ENCODE results near the gene FAM83G. TPM values are rescaled to one million over a fixed set of nuclear protein-coding genes. Genes with fewer than 3 reads are reported as not detected.

The FAM83G gene
- total RNA-seq, 3 donors from 2014 or later (not counting 1 experiment from before 2014, with no cell fraction given): 3.8 to 6.5 (median 4.3) TPM

- Mint-ChIP-seq H3K4me1 (peaks cover 11 to 18% of the 10 kb centered on the region in 2 donors), H3K27me3 (ENCODE audit: low read depth in 2 of 2) (no peaks in the 10 kb centered on the region), H3K36me3 (no peaks in the 10 kb centered on the region), H3K4me3 (peak overlapping the region; percentile 7), H3K27ac (peak overlapping the region in 1 of 2 donors; percentile 86), H3K9me3 (no peaks in the 10 kb centered on the region)
- H3K4me3 ChIP-seq (ENCODE audit: low read length): no peak overlapping the region
- ATAC-seq: no peak
- WGBS (ENCODE audit: insufficient coverage): 66% methylated on average over 7 of the region's 7 CpGs
- no peaks in the 10 kb centered on the region for H3K9me3 ChIP-seq (ENCODE audit: control insufficient read depth, insufficient read depth, low read length)
- H3K27ac ChIP-seq (ENCODE audit: low read length): no peak overlapping the region
- peaks cover 2% of the 10 kb centered on the region for H3K27me3 ChIP-seq (ENCODE audit: control insufficient read depth, insufficient read depth, low read length)
- no peak for TF ChIP-seq CTCF (IDR thresholded peaks at IDR 0.05)
- intact Hi-C loops (cut with micrococcal nuclease): no loop called here
- peaks cover 35% of the 10 kb centered on the region for H3K4me1 ChIP-seq (ENCODE audit: control insufficient read depth, insufficient read depth, low read length)
- DNase-seq: no peak
- H3K36me3 ChIP-seq (ENCODE audit: control insufficient read depth, insufficient read depth, low read length): no peaks in the 10 kb centered on the region
Measured at GRCh38 chr17:19001907-19002590, 2.5 kb downstream of the FAM83G start.

GRCh38 chr17:19000531-19001325, 3.8 kb downstream of the FAM83G start:
- Mint-ChIP-seq H3K4me3 (no peak overlapping the region), H3K4me1 (peaks cover 11 to 18% of the 10 kb centered on the region in 2 donors), H3K9me3 (no peaks in the 10 kb centered on the region), H3K36me3 (no peaks in the 10 kb centered on the region), H3K27ac (peak overlapping the region in 1 of 2 donors; percentile 35), H3K27me3 (ENCODE audit: low read depth in 2 of 2) (no peaks in the 10 kb centered on the region)
- intact Hi-C loops (cut with micrococcal nuclease): no loop called here
- Histone ChIP-seq H3K4me1 (ENCODE audit: control insufficient read depth, insufficient read depth, low read length) (peaks cover 35% of the 10 kb centered on the region), H3K27me3 (ENCODE audit: control insufficient read depth, insufficient read depth, low read length) (peaks cover 2% of the 10 kb centered on the region), H3K4me3 (ENCODE audit: low read length) (no peak overlapping the region), H3K36me3 (ENCODE audit: control insufficient read depth, insufficient read depth, low read length) (no peaks in the 10 kb centered on the region), H3K27ac (ENCODE audit: low read length) (no peak overlapping the region), H3K9me3 (ENCODE audit: control insufficient read depth, insufficient read depth, low read length) (no peaks in the 10 kb centered on the region)
- ATAC-seq (no peak), DNase-seq (no peak)
- no peak for TF ChIP-seq CTCF (IDR thresholded peaks at IDR 0.05)
- WGBS (ENCODE audit: insufficient coverage): 93% methylated on average over 15 of the region's 17 CpGs

- Histone ChIP-seq H3K27ac (ENCODE audit: low read length) (no peak overlapping the region), H3K4me3 (ENCODE audit: low read length) (no peak overlapping the region), H3K4me1 (ENCODE audit: control insufficient read depth, insufficient read depth, low read length) (peaks cover 31% of the 10 kb centered on the region), H3K9me3 (ENCODE audit: control insufficient read depth, insufficient read depth, low read length) (no peaks in the 10 kb centered on the region), H3K36me3 (ENCODE audit: control insufficient read depth, insufficient read depth, low read length) (no peaks in the 10 kb centered on the region), H3K27me3 (ENCODE audit: control insufficient read depth, insufficient read depth, low read length) (peaks cover 2% of the 10 kb centered on the region)
- no peak overlapping the region for H3K4me3 Mint-ChIP-seq
- DNase-seq (no peak), ATAC-seq (no peak)
- H3K36me3 Mint-ChIP-seq: no peaks in the 10 kb centered on the region
- peaks cover 0 to 2% of the 10 kb centered on the region in 2 donors for H3K27me3 Mint-ChIP-seq (ENCODE audit: low read depth in 2 of 2)
- TF ChIP-seq CTCF (IDR thresholded peaks at IDR 0.05): no peak
- H3K9me3 Mint-ChIP-seq: peaks cover 0 to 4% of the 10 kb centered on the region in 2 donors
- no peak overlapping the region for H3K27ac Mint-ChIP-seq
- intact Hi-C loops (cut with micrococcal nuclease): no loop called here
- peaks cover 11 to 18% of the 10 kb centered on the region in 2 donors for H3K4me1 Mint-ChIP-seq
- 88% methylated on average over 6 of the region's 6 CpGs for WGBS (ENCODE audit: insufficient coverage)
Measured at GRCh38 chr17:18999911-19000310, 4.7 kb downstream of the FAM83G start.

All from natural killer cell (primary cell).